ENCODE measurements around the gene UFM1.

DNA sequence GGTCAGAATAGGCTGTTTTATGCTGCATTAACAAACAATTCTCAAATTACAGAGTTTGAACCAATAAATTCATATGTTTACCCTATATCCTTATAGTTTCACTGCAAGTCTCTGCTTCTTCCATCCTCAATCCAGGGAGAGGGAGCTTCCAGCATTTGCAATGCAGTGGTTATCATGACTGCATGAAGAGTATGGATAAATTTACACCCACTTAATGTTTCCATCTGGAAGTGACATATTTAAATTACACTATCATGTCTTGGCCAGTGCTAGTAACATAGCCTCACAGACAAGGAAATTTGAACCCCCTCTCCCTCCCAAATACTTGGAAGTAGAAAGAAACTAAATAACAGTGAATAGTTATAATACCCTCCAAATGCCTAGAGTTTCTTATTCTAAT lies 33.5 kb upstream of the UFM1 start:
- TF ChIP-seq ZNF274 (IDR thresholded peaks at IDR 0.05; ENCODE audit: low read depth, low read length) (no peak), POLR2A (IDR thresholded peaks at IDR 0.05; ENCODE audit: borderline replicate concordance, extremely low read depth, insufficient read depth, insufficient read length) (no peak), RAD21 (IDR thresholded peaks at IDR 0.05; ENCODE audit: low read depth) (no peak), JUND (IDR thresholded peaks at IDR 0.05) (no peak), SRF (IDR thresholded peaks at IDR 0.05; ENCODE audit: low read depth) (no peak), ATF3 (IDR thresholded peaks at IDR 0.05) (no peak), POLR2AphosphoS5 (IDR thresholded peaks at IDR 0.05; ENCODE audit: low read depth, low read length) (no peak), ZFX (IDR thresholded peaks at IDR 0.05) (no peak), EZH2 (IDR thresholded peaks at IDR 0.05) (no peak)
- TF ChIP-seq, protein P1, sequence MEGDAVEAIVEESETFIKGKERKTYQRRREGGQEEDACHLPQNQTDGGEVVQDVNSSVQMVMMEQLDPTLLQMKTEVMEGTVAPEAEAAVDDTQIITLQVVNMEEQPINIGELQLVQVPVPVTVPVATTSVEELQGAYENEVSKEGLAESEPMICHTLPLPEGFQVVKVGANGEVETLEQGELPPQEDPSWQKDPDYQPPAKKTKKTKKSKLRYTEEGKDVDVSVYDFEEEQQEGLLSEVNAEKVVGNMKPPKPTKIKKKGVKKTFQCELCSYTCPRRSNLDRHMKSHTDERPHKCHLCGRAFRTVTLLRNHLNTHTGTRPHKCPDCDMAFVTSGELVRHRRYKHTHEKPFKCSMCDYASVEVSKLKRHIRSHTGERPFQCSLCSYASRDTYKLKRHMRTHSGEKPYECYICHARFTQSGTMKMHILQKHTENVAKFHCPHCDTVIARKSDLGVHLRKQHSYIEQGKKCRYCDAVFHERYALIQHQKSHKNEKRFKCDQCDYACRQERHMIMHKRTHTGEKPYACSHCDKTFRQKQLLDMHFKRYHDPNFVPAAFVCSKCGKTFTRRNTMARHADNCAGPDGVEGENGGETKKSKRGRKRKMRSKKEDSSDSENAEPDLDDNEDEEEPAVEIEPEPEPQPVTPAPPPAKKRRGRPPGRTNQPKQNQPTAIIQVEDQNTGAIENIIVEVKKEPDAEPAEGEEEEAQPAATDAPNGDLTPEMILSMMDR (IDR thresholded peaks at IDR 0.05 in 2 of 3, conservative IDR thresholded peaks at IDR 0.05 in 1 of 3; ENCODE audit: borderline replicate concordance in 1 of 3, insufficient read depth in 1 of 3, low read depth in 2 of 3, low read length in 2 of 3) = no peak
- TF ChIP-seq, protein P2, sequence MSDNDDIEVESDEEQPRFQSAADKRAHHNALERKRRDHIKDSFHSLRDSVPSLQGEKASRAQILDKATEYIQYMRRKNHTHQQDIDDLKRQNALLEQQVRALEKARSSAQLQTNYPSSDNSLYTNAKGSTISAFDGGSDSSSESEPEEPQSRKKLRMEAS (IDR thresholded peaks at IDR 0.05) = no peak

Measured in HCT116 (cell line).